Thoracic aorta (tissue), 2 donors: Measurements from ENCODE around the gene RAP1B. TPM values are rescaled to one million over a fixed set of nuclear protein-coding genes. Genes with fewer than 3 reads are reported as not detected.
"Not testable (repeated sequence)": the region's sequence is repeated elsewhere in the genome, so short reads cannot be mapped to it uniquely, and the experiment has no call there.

Experiments
- ATAC-seq: fragments of 150-250 bp; one replicate; pipeline ENCODE4 v1.8.0; 2017; ENCODE audit warnings: low read depth; ENCODE audit not compliant: insufficient number of reproducible peaks, low FRiP score
- DNase-seq: peaks from one replicate; pipeline ENCODE4 v3.0.0-alpha.2; 2020; ENCODE audit warnings: low spot score
- H3K27ac ChIP-seq, 2 donors: fragments of 200-600 bp; sonication (generic); 1 replicate in 1 of 2; 2 replicates in 1 of 2; pipeline ENCODE4 v1.5.1; 2016; ENCODE audit warnings: mild to moderate bottlenecking in 2 of 2, moderate library complexity in 2 of 2
- H3K27me3 ChIP-seq: fragments of 200-600 bp; sonication (generic); replicated peaks from 2 replicates; pipeline ENCODE4 v1.6.0; 2016; ENCODE audit warnings: mild to moderate bottlenecking; ENCODE audit not compliant: insufficient read depth
- H3K36me3 ChIP-seq: fragments of 200-600 bp; sonication (generic); one replicate; pipeline ENCODE4 v1.5.1; 2016
- H3K4me1 ChIP-seq, 2 donors: fragments of 200-600 bp; sonication (generic); 1 replicate in 1 of 2; 2 replicates in 1 of 2; pipeline versions ENCODE4 v1.5.1 to v1.6.0; 2016; ENCODE audit warnings: low read depth in 2 of 2, mild to moderate bottlenecking in 1 of 2; ENCODE audit not compliant: control insufficient read depth in 1 of 2
- H3K4me3 ChIP-seq: fragments of 200-600 bp; sonication (generic); 2 replicates; pipeline ENCODE4 v1.5.1; 2016; ENCODE audit warnings: mild to moderate bottlenecking
- H3K9me3 ChIP-seq: fragments of 200-600 bp; sonication (generic); 2 replicates; pipeline ENCODE4 v1.5.1; 2016
- CTCF ChIP-seq: fragments of 200-600 bp; sonication (generic); IDR thresholded peaks from one replicate; pipeline ENCODE4 v1.5.1; 2019; ENCODE audit warnings: antibody characterized with exemption
- total RNA-seq, 2 donors: library from RNA; depleted of rRNA; stranded (reverse); fragments of >200 nt; gene quantifications; one replicate each; pipeline versions ENCODE4 v1.1.0 to v1.2.3, GENCODE V29; 2016

RAP1B gene
- total RNA-seq, 2 donors from 2014 or later = 120 to 245 TPM

GRCh38 chr12:68671179-68671578 is 60.5 kb downstream of the RAP1B start:
- ATAC-seq = no peak
- Histone ChIP-seq H3K9me3 (no peaks in the 10 kb centered on the region), H3K36me3 (no peaks in the 10 kb centered on the region), H3K27ac (no peak overlapping the region), H3K4me1 (no peaks in the 10 kb centered on the region), H3K4me3 (no peak overlapping the region), H3K27me3 (no peaks in the 10 kb centered on the region)
- TF ChIP-seq CTCF = no peak
- DNase-seq = no peak

GRCh38 chr12:68673788-68674187 is 63.1 kb downstream of the RAP1B start:
- DNase-seq = no peak
- no peaks in the 10 kb centered on the region for H3K4me1 ChIP-seq
- no peaks in the 10 kb centered on the region for H3K27me3 ChIP-seq
- H3K4me3 ChIP-seq = no peak overlapping the region
- no peaks in the 10 kb centered on the region for H3K36me3 ChIP-seq
- no peak overlapping the region for H3K27ac ChIP-seq
- no peak for ATAC-seq
- H3K9me3 ChIP-seq = no peaks in the 10 kb centered on the region
- no peak for TF ChIP-seq CTCF

- TF ChIP-seq CTCF = no peak
- H3K9me3 ChIP-seq = no peaks in the 10 kb centered on the region
- H3K4me3 ChIP-seq = no peak overlapping the region
- H3K27me3 ChIP-seq = no peaks in the 10 kb centered on the region
- ATAC-seq (no peak), DNase-seq (no peak)
- no peaks in the 10 kb centered on the region for H3K36me3 ChIP-seq
- no peaks in the 10 kb centered on the region for H3K4me1 ChIP-seq
- no peak overlapping the region for H3K27ac ChIP-seq
Observed at GRCh38 chr12:68674376-68674775, 63.7 kb downstream of the RAP1B start.

- no peak for TF ChIP-seq CTCF
- ATAC-seq = no peak
- Histone ChIP-seq H3K9me3 (no peaks in the 10 kb centered on the region), H3K27me3 (no peaks in the 10 kb centered on the region), H3K36me3 (no peaks in the 10 kb centered on the region), H3K4me3 (no peak overlapping the region), H3K4me1 (no peaks in the 10 kb centered on the region), H3K27ac (no peak overlapping the region)
- DNase-seq = no peak
Observed at GRCh38 chr12:68675101-68675842, 64.6 kb downstream of the RAP1B start.

- DNase-seq = not testable (repeated sequence)
Observed at GRCh38 chr12:68676854-68677253, 66.2 kb downstream of the RAP1B start.

GRCh38 chr12:68686262-68686594 is 75.5 kb downstream of the RAP1B start:
- H3K36me3 ChIP-seq = peaks cover 5% of the 10 kb centered on the region
- H3K27me3 ChIP-seq = no peaks in the 10 kb centered on the region
- peaks cover 11 to 14% of the 10 kb centered on the region in 2 donors for H3K4me1 ChIP-seq
- no peak for TF ChIP-seq CTCF
- H3K4me3 ChIP-seq = peak overlapping the region; percentile 99
- peak overlapping the region; percentile 80 to 87 for H3K27ac ChIP-seq
- ATAC-seq = no peak
- no peak for DNase-seq
- no peaks in the 10 kb centered on the region for H3K9me3 ChIP-seq

More at GRCh38 chr12:68676854-68677253, 66.2 kb downstream of the RAP1B start:
- not testable (repeated sequence) for H3K4me1 ChIP-seq, H3K27ac ChIP-seq, H3K27me3 ChIP-seq, H3K4me3 ChIP-seq, H3K9me3 ChIP-seq, ATAC-seq, H3K36me3 ChIP-seq
